Measurements from ENCODE around the gene TM9SF1. TPM values are rescaled to one million over a fixed set of nuclear protein-coding genes. Genes with fewer than 3 reads are reported as not detected.

Gene TM9SF1
- total and polyA plus RNA-seq, 10 of the 15 experiments (the other 5 are each of a cell fraction or from before 2014, with no cell fraction given), result 7.2 to 39.2 (median 17.6) TPM

DNA sequence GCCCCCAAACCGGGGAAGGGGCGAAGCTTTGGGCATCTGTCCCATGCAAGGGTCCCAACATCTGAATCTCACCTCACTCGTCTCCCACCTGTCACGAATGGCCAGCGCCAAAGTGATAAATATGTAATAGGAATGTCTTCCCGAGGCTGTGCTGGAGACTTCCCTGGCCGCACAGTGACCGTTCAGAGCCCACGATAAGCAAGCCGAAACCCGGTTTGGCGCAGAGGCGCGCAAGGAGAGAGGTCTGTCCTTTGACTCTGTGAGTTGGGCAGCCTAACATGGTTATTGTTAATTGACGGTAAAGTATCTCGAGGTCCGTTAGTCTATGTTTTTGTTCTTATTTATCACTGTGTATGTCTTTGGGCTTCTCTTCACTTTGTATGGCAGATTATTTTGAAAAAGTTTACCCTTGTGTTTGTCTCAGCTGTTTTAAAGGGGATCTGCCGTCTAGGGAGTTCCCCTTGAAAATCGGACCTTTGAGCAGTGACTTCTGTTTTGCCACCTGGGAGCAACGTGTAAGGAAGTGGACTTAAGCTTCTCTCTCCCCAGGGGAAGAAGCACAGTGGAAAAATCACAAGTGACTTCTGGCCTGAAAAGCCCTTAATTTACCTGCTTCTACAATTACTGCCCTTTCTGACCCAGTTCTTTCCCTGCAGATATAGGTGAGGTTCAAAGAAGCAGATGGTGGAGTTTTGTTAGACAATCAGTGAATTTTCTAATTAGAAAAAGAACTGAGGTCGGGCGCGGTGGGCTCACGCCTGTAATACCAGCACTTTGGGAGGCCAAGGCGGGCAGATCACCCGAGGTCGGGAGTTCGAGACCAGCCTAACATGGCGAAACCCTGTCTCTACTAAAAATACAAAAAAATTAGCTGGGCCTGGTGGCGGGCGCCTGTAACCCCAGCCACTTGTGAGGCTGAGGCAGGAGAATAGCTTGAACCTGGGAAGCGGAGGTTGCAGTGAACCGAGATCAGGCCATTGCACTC lies 1.1 kb upstream of the TM9SF1 start (continued):
- TF ChIP-seq, protein P1, sequence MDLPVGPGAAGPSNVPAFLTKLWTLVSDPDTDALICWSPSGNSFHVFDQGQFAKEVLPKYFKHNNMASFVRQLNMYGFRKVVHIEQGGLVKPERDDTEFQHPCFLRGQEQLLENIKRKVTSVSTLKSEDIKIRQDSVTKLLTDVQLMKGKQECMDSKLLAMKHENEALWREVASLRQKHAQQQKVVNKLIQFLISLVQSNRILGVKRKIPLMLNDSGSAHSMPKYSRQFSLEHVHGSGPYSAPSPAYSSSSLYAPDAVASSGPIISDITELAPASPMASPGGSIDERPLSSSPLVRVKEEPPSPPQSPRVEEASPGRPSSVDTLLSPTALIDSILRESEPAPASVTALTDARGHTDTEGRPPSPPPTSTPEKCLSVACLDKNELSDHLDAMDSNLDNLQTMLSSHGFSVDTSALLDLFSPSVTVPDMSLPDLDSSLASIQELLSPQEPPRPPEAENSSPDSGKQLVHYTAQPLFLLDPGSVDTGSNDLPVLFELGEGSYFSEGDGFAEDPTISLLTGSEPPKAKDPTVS (IDR thresholded peaks at IDR 0.05; ENCODE audit: low read depth, low read length), result no peak
- TF ChIP-seq E4F1 (IDR thresholded peaks at IDR 0.05; ENCODE audit: borderline replicate concordance, partially characterized antibody) (no peak), SMC3 (IDR thresholded peaks at IDR 0.05; ENCODE audit: borderline replicate concordance, low read length) (no peak), PAX8 (IDR thresholded peaks at IDR 0.05) (no peak), NR2C2 (IDR thresholded peaks at IDR 0.05; ENCODE audit: borderline replicate concordance, control insufficient read depth, insufficient read length, low read depth) (no peak), E2F4 (IDR thresholded peaks at IDR 0.05; ENCODE audit: low read depth, low read length) (no peak)

Data from GM12878 (cell line).